Ishikawa (cell line): ENCODE data around the gene ARL2.

ENCODE experiments used
- CEBPB ChIP-seq: IDR thresholded peaks from 2 replicates; pipeline ENCODE4 v1.6.1; 2012
- EGR1 ChIP-seq: IDR thresholded peaks from 2 replicates; pipeline ENCODE4 v1.6.1; 2012
- FOXM1 ChIP-seq: IDR thresholded peaks from 2 replicates; pipeline ENCODE4 v1.6.1; 2012; ENCODE audit warnings: low read depth, borderline replicate concordance
- RAD21 ChIP-seq: IDR thresholded peaks from 2 replicates; pipeline ENCODE4 v1.6.1; 2012; ENCODE audit warnings: low read depth
- TAF1 ChIP-seq: IDR thresholded peaks from 2 replicates; pipeline ENCODE4 v1.6.1; 2012; ENCODE audit warnings: low read depth, mild to moderate bottlenecking
- USF1 ChIP-seq: IDR thresholded peaks from 2 replicates; pipeline ENCODE4 v1.6.1; 2012
- ZBTB7A ChIP-seq: IDR thresholded peaks from 2 replicates; pipeline ENCODE4 v1.6.1; 2012; ENCODE audit warnings: low read depth

GRCh38 chr11:65021509-65021908, 7.5 kb downstream of the ARL2 start:
- TF ChIP-seq USF1 (no peak), FOXM1 (no peak), EGR1 (no peak), ZBTB7A (no peak), RAD21 (no peak), CEBPB (no peak), TAF1 (no peak)
